Tibial nerve (tissue), 4 donors: ENCODE results near the gene DPP7. TPM values are rescaled to one million over a fixed set of nuclear protein-coding genes. Genes with fewer than 3 reads are reported as not detected.

Source experiments
- DNase-seq, 2 donors: peaks; one replicate each; pipeline ENCODE4 v3.0.0-alpha.2; 2019; ENCODE audit warnings: low spot score in 2 of 2
- H3K27ac ChIP-seq, 4 donors: fragments of 200-600 bp; sonication (generic) in 3 of 4; one replicate each; pipeline ENCODE4 v1.5.1; 2017 to 2019; ENCODE audit warnings: mild to moderate bottlenecking in 1 of 4
- H3K27me3 ChIP-seq, 2 donors: fragments of 200-600 bp; sonication (generic) in 1 of 2; one replicate each; pipeline versions ENCODE4 v1.5.1 to v1.6.0; 2017 to 2019
- H3K36me3 ChIP-seq, 3 donors: fragments of 200-600 bp; sonication (generic); one replicate each; pipeline ENCODE4 v1.5.1; 2018 to 2019
- H3K4me1 ChIP-seq, 4 donors: fragments of 200-600 bp; sonication (generic) in 3 of 4; one replicate each; pipeline ENCODE4 v1.5.1; 2017 to 2019
- H3K4me3 ChIP-seq, 4 donors: fragments of 200-600 bp; sonication (generic) in 3 of 4; one replicate each; pipeline ENCODE4 v1.5.1; 2017 to 2019; ENCODE audit warnings: mild to moderate bottlenecking in 1 of 4, moderate library complexity in 1 of 4
- H3K9me3 ChIP-seq, 4 donors: fragments of 200-600 bp; sonication (generic) in 3 of 4; one replicate each; pipeline ENCODE4 v1.5.1; 2017 to 2019
- EP300 ChIP-seq, 2 donors: sonication (generic); formaldehyde crosslinking; IDR thresholded peaks; one replicate each; pipeline ENCODE4 v1.6.1; 2017; ENCODE audit warnings: antibody characterized with exemption in 2 of 2, mild to moderate bottlenecking in 1 of 2
- POLR2A ChIP-seq, 2 donors: fragments of 450-650 bp; IDR thresholded peaks; one replicate each; pipeline ENCODE4 v1.6.1; 2017; ENCODE audit warnings: antibody characterized with exemption in 2 of 2, mild to moderate bottlenecking in 2 of 2, moderate library complexity in 2 of 2
- WGBS, 2 donors: methylation state at CpG; one replicate each; pipeline ENCODE4 v1.1.5; 2018; 5-methylcytosine and 5-hydroxymethylcytosine counted together
- total RNA-seq, 4 donors: library from RNA; depleted of rRNA; stranded (reverse); fragments of >200 nt; gene quantifications; one replicate each; pipeline ENCODE4 v1.1.0, GENCODE V29; 2016
- TF ChIP-seq, protein P1 (sequence below), 5 experiments: fragments of 200-600 bp in 3 of 5; fragments of 450-650 bp in 2 of 5; sonication (generic) in 3 of 5; IDR thresholded peaks; one replicate each; pipeline ENCODE4 v1.5.1; 2016 to 2019; ENCODE audit warnings: antibody characterized with exemption in 5 of 5, mild to moderate bottlenecking in 3 of 5, moderate library complexity in 2 of 5

DPP7 gene
- total RNA-seq, 4 donors from 2014 or later, result 74.7 to 272 (median 145) TPM

DNA sequence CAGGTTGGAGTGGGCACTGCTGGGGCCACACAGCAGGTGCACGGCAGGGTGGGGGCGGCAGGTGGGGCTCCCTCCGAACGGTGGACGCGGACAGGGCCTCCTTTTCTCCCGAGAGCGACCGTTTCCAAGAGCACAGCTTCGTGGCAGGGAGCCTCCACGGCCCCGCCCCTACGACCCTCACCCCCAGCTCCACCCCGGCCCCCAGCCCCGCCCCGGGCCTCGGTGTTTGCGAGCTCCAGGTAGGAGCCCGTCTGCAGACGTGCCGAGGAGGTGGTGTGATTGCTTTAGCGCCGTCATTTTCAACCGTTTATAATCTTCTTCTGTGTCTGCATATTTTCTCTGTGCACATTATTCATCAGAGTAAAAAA is 33.2 kb upstream of the DPP7 start:
- no peak overlapping the region for H3K4me3 ChIP-seq
- H3K9me3 ChIP-seq, result no peaks in the 10 kb centered on the region
- 27 to 35% methylated on average over 16 to 23 of the region's 24 CpGs for WGBS, 2 donors
- no peaks in the 10 kb centered on the region for H3K36me3 ChIP-seq
- TF ChIP-seq EP300 (IDR thresholded peaks at IDR 0.05) (no peak), POLR2A (IDR thresholded peaks at IDR 0.05) (no peak)
- TF ChIP-seq, protein P1, sequence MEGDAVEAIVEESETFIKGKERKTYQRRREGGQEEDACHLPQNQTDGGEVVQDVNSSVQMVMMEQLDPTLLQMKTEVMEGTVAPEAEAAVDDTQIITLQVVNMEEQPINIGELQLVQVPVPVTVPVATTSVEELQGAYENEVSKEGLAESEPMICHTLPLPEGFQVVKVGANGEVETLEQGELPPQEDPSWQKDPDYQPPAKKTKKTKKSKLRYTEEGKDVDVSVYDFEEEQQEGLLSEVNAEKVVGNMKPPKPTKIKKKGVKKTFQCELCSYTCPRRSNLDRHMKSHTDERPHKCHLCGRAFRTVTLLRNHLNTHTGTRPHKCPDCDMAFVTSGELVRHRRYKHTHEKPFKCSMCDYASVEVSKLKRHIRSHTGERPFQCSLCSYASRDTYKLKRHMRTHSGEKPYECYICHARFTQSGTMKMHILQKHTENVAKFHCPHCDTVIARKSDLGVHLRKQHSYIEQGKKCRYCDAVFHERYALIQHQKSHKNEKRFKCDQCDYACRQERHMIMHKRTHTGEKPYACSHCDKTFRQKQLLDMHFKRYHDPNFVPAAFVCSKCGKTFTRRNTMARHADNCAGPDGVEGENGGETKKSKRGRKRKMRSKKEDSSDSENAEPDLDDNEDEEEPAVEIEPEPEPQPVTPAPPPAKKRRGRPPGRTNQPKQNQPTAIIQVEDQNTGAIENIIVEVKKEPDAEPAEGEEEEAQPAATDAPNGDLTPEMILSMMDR (IDR thresholded peaks at IDR 0.05), result no peak
- H3K27me3 ChIP-seq, result peaks cover 0 to 55% of the 10 kb centered on the region in 2 donors
- DNase-seq, result no peak
- H3K4me1 ChIP-seq, result no peaks in the 10 kb centered on the region
- H3K27ac ChIP-seq, result no peak overlapping the region

DNA sequence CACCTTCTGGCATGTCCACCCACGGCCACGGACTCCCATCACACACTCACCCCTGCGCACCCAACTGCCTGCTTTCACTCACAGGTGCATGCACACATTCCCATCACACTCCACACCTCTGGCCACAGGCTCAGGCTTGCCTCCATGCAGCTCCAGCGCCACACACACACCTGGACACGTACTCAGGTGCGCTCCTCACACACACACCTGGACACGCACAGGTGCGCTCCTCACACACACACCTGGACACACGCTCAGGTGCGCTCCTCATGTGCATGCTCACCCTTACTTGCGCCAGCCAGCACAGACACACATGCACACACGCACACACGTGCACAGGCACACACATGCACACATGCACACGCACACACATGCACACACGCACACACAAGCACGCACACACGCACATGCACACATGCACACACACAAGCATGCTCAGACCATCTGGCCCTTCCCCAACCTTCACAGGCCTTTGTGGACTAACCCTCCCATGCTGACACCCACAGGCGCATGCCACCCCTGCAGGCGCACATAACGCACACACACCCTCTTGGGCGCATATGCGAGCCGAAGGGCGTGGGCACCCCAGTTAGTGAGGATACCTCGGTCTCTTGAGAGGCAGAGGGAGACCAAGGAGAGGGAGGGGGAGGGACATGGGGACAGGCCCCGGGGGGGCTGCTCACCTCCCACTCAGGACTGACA is 32.7 kb upstream of the DPP7 start:
- Histone ChIP-seq H3K9me3 (no peaks in the 10 kb centered on the region), H3K4me3 (no peak overlapping the region), H3K4me1 (no peaks in the 10 kb centered on the region), H3K36me3 (no peaks in the 10 kb centered on the region), H3K27ac (no peak overlapping the region), H3K27me3 (peaks cover 0 to 60% of the 10 kb centered on the region in 2 donors)
- whole genome bisulfite sequencing, 2 donors, result 83 to 89% methylated on average over 25 to 26 of the region's 26 CpGs
- DNase-seq, result no peak
- TF ChIP-seq, protein P1 (IDR thresholded peaks at IDR 0.05), result no peak
- TF ChIP-seq POLR2A (IDR thresholded peaks at IDR 0.05) (no peak), EP300 (IDR thresholded peaks at IDR 0.05) (no peak)

DNA sequence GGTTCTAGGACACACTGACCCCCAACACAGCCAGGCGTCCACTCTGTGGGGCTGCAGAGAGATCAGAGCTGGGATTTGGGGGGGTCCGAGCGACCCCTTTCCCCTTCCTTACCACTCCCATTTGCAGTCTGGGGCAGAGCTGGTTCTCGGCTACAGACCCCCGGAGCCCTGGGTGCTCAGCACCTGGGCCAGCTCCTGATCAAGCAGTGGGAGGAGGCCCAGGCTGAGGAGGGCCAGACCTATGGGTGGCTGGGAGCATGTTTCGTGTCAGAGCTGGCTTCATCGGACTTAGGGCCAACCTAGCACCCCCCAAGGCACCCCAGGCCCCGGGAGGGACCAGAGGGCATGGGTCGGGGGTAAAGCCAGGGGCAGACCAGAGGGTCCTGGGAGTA is 32.0 kb upstream of the DPP7 start:
- Histone ChIP-seq H3K27ac (no peak overlapping the region), H3K27me3 (peaks cover 0 to 67% of the 10 kb centered on the region in 2 donors), H3K9me3 (no peaks in the 10 kb centered on the region), H3K36me3 (no peaks in the 10 kb centered on the region), H3K4me1 (no peaks in the 10 kb centered on the region), H3K4me3 (no peak overlapping the region)
- WGBS, 2 donors, result 46 to 59% methylated on average over 6 of the region's 9 CpGs
- DNase-seq, result no peak
- no peak for TF ChIP-seq POLR2A (IDR thresholded peaks at IDR 0.05)

DNA sequence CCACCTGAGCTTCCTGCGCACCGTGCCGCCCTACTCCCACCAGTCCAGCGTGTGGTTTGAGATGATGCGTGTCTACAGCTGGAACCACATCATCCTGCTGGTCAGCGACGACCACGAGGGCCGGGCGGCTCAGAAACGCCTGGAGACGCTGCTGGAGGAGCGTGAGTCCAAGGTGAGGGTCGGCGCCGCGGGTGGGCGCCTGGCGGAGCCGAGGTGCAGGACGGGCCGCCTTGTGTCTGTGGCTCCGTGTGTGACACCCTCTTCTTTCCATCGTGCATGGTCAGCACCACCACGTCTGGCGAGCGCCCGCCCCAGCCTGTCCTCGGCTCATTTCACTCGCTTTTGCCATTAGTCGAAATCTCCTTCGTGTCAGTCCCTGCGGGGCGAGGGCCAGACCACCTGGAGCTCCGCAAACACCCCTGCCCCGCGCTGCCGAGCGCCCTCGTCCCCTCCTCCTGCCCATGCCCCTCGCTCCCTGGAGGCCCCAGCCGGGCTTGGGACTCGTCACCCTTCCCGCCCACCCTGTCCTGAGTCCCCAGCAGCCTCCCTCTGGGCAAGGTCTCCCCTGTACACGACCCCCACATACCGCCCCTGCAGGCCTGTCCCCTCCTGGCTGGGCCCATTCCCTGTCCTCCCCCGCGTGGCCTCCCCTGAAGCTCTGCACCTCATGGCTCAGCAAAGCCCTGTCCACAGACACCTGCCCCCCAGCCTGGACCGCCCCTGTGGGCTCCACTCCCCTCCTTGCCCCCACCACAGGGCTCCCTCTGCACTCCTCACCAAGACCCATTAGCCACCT is 31.4 kb upstream of the DPP7 start:
- no peak overlapping the region for H3K27ac ChIP-seq
- peaks cover 0 to 73% of the 10 kb centered on the region in 2 donors for H3K27me3 ChIP-seq
- TF ChIP-seq, protein P1 (IDR thresholded peaks at IDR 0.05), result no peak
- no peak for TF ChIP-seq EP300 (IDR thresholded peaks at IDR 0.05)
- no peak for TF ChIP-seq POLR2A (IDR thresholded peaks at IDR 0.05)
- no peak for DNase-seq
- no peaks in the 10 kb centered on the region for H3K9me3 ChIP-seq
- H3K4me3 ChIP-seq, result no peak overlapping the region
- WGBS, 2 donors, result 53 to 55% methylated on average over 47 to 48 of the region's 49 CpGs
- H3K36me3 ChIP-seq, result no peaks in the 10 kb centered on the region
- H3K4me1 ChIP-seq, result no peaks in the 10 kb centered on the region

DNA sequence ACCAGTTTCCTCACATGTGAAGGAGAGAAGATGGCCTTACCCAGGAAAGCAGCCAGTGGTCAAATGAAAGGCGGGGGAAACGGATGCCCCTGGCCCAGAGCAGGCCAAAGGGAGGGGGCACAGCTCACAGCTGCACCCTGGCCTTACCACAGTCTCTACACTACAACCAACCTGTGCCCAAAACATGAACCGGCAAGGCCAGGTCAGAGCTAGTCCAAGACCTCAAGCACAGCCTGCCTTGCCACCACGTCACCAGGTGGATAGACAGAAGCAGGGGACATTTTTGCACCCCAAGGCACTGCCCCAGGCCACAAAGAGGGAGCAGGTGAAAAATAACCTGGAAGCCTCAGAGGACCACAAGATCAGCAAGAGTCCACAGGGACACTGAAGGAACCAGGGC is 28.9 kb upstream of the DPP7 start:
- WGBS, 2 donors, result 51 to 61% methylated on average over 4 of the region's 4 CpGs
- no peak overlapping the region for H3K4me3 ChIP-seq
- no peak for DNase-seq
- peaks cover 0 to 89% of the 10 kb centered on the region in 2 donors for H3K27me3 ChIP-seq
- TF ChIP-seq, protein P1 (IDR thresholded peaks at IDR 0.05), result no peak
- TF ChIP-seq POLR2A (IDR thresholded peaks at IDR 0.05) (no peak), EP300 (IDR thresholded peaks at IDR 0.05) (no peak)
- no peak overlapping the region for H3K27ac ChIP-seq
- no peaks in the 10 kb centered on the region for H3K36me3 ChIP-seq
- no peaks in the 10 kb centered on the region for H3K9me3 ChIP-seq
- peaks cover 0 to 6% (median 0%) of the 10 kb centered on the region in 4 donors for H3K4me1 ChIP-seq
